ENCODE measurements around the gene MLLT6. TPM values are rescaled to one million over a fixed set of nuclear protein-coding genes. Genes with fewer than 3 reads are reported as not detected.
A peak's percentile ranks its signal among the peaks of the same experiment; 100 is the strongest.

MLLT6 gene
- total RNA-seq, 1 experiment from 2014 or later: 24.7 TPM

- POLR2A ChIA-PET (ENCODE audit: unreplicated experiment): no interaction called here
- ATAC-seq: no peak
- H3K4me2 ChIP-seq (ENCODE audit: low read length): no peak overlapping the region
- TF ChIP-seq EZH2phosphoT487 (IDR thresholded peaks at IDR 0.05; ENCODE audit: borderline replicate concordance, low read length) (no peak), EZH2 (IDR thresholded peaks at IDR 0.05; ENCODE audit: low read length, unreplicated experiment) (no peak), CTCF (conservative IDR thresholded peaks at IDR 0.05; ENCODE audit: low read depth, low read length) (no peak)
- H3K27me3 ChIP-seq (ENCODE audit: low read length): no peaks in the 10 kb centered on the region
- H2AFZ ChIP-seq (ENCODE audit: low read length): no peak overlapping the region
- H3K9ac ChIP-seq (ENCODE audit: low read length): no peak overlapping the region
- no peaks in the 10 kb centered on the region for H3K9me3 ChIP-seq (ENCODE audit: low read length)
- no peak overlapping the region for H3K27ac ChIP-seq (ENCODE audit: low read length)
- no peaks in the 10 kb centered on the region for H4K20me1 ChIP-seq (ENCODE audit: low read length)
- CTCF ChIA-PET: no interaction called here
- intact Hi-C loops (cut with micrococcal nuclease): no loop called here
- BruUV-seq (replicated peaks): no TSS peak
- no peak for DNase-seq
- H3F3A ChIP-seq (ENCODE audit: low read length, unreplicated experiment): no peaks in the 10 kb centered on the region
- H3K4me1 ChIP-seq (ENCODE audit: insufficient read depth, low read length): peaks cover 15% of the 10 kb centered on the region; the same call in 1 of the 2 replicates
- no peak overlapping the region for H3K4me3 ChIP-seq (ENCODE audit: low read length)
- H3K9me2 ChIP-seq (replicated peaks; ENCODE audit: low read length): no peaks in the 10 kb centered on the region
- no peaks in the 10 kb centered on the region; the same call in 1 of the 2 replicates for H3K79me2 ChIP-seq (ENCODE audit: low read length)
- no peaks in the 10 kb centered on the region for H3K36me3 ChIP-seq (ENCODE audit: low read depth, low read length)
These were observed 6.3 kb upstream of the MLLT6 start for GRCh38 chr17:38698760-38699159.

- no peaks in the 10 kb centered on the region for H3K9me3 ChIP-seq (ENCODE audit: low read length)
- TF ChIP-seq EZH2 (IDR thresholded peaks at IDR 0.05; ENCODE audit: low read length, unreplicated experiment) (no peak), CTCF (conservative IDR thresholded peaks at IDR 0.05; ENCODE audit: low read depth, low read length) (no peak), EZH2phosphoT487 (IDR thresholded peaks at IDR 0.05; ENCODE audit: borderline replicate concordance, low read length) (no peak)
- CTCF ChIA-PET: no interaction called here
- no peaks in the 10 kb centered on the region for H3F3A ChIP-seq (ENCODE audit: low read length, unreplicated experiment)
- peak overlapping the region; percentile 80 for H3K4me3 ChIP-seq (ENCODE audit: low read length)
- peak overlapping the region; percentile 28; the same call in 1 of the 2 replicates for H3K27ac ChIP-seq (ENCODE audit: low read length)
- POLR2A ChIA-PET (ENCODE audit: unreplicated experiment): interaction anchor here (0.7 kb wide), 1 partner anchor 34 kb away, joined by 3 read pairs; no protein-coding TSS in a partner anchor
- DNase-seq (peak; percentile 34), ATAC-seq (no peak)
- no peaks in the 10 kb centered on the region for H3K27me3 ChIP-seq (ENCODE audit: low read length)
- TSS peak; percentile 36 for BruUV-seq (replicated peaks)
- intact Hi-C loops (cut with micrococcal nuclease): no loop called here
- peaks cover 22% of the 10 kb centered on the region for H3K4me1 ChIP-seq (ENCODE audit: insufficient read depth, low read length)
- no peaks in the 10 kb centered on the region for H4K20me1 ChIP-seq (ENCODE audit: low read length)
- peak overlapping the region; percentile 89 for H3K4me2 ChIP-seq (ENCODE audit: low read length)
- H3K9me2 ChIP-seq (replicated peaks; ENCODE audit: low read length): no peaks in the 10 kb centered on the region
- H3K9ac ChIP-seq (ENCODE audit: low read length): peak overlapping the region; percentile 64
- H3K36me3 ChIP-seq (ENCODE audit: low read depth, low read length): no peaks in the 10 kb centered on the region
- peaks cover 18% of the 10 kb centered on the region for H3K79me2 ChIP-seq (ENCODE audit: low read length)
- H2AFZ ChIP-seq (ENCODE audit: low read length): peak overlapping the region; percentile 72
These were observed 3.4 kb upstream of the MLLT6 start for GRCh38 chr17:38701504-38702165.
